GM12878 (cell line): ENCODE results near the gene ZNF212. TPM values are rescaled to one million over a fixed set of nuclear protein-coding genes. Genes with fewer than 3 reads are reported as not detected.

Experiments used
- CBX5 ChIP-seq: sonication (generic); IDR thresholded peaks from 2 replicates; pipeline ENCODE4 v1.6.1; 2016; ENCODE audit warnings: low read depth, moderate library complexity, mild to moderate bottlenecking, inconsistent platforms
- CHD2 ChIP-seq: IDR thresholded peaks from 2 replicates; pipeline ENCODE4 v1.6.1; 2011; ENCODE audit warnings: low read depth, low read length, improper control_type of control experiment, borderline replicate concordance
- CREB1 ChIP-seq: IDR thresholded peaks from 2 replicates; pipeline ENCODE4 v1.6.1; 2012; ENCODE audit warnings: low read depth, mild to moderate bottlenecking, inconsistent platforms
- FOXM1 ChIP-seq: IDR thresholded peaks from 2 replicates; pipeline ENCODE4 v1.6.1; 2012; ENCODE audit warnings: low read depth, mild to moderate bottlenecking, inconsistent platforms, low read length, moderate library complexity
- IKZF2 ChIP-seq, 2 experiments: fragments of 450-650 bp; IDR thresholded peaks; 2 replicates each; pipeline ENCODE4 v1.6.1; 2017; ENCODE audit warnings: mild to moderate bottlenecking in 2 of 2, moderate library complexity in 2 of 2
- KAT2A ChIP-seq: conservative IDR thresholded peaks from 2 replicates; pipeline ENCODE4 v1.6.1; 2011; ENCODE audit warnings: low read depth, low read length; ENCODE audit not compliant: control insufficient read depth
- KLF5 ChIP-seq: fragments of 450-650 bp; IDR thresholded peaks from 2 replicates; pipeline ENCODE4 v1.6.1; 2014; ENCODE audit warnings: mild to moderate bottlenecking; ENCODE audit not compliant: partially characterized antibody
- NFXL1 ChIP-seq: fragments of 450-650 bp; IDR thresholded peaks from 2 replicates; pipeline ENCODE4 v1.6.1; 2017; ENCODE audit warnings: antibody characterized with exemption, mild to moderate bottlenecking, borderline replicate concordance
- PAX5 ChIP-seq: IDR thresholded peaks from 2 replicates; pipeline ENCODE4 v1.6.1; 2011; ENCODE audit warnings: low read depth, low read length, borderline replicate concordance
- PAX8 ChIP-seq: fragments of 450-650 bp; IDR thresholded peaks from 2 replicates; pipeline ENCODE4 v1.6.1; 2017; ENCODE audit warnings: mild to moderate bottlenecking, moderate library complexity
- SIX5 ChIP-seq: IDR thresholded peaks from 2 replicates; pipeline ENCODE4 v1.6.1; 2011; ENCODE audit warnings: mild to moderate bottlenecking, low read depth, low read length, moderate library complexity; ENCODE audit not compliant: severe bottlenecking
- YBX1 ChIP-seq: fragments of 450-650 bp; IDR thresholded peaks from 2 replicates; pipeline ENCODE4 v1.6.1; 2016; ENCODE audit warnings: antibody characterized with exemption
- ZSCAN29 ChIP-seq: fragments of 450-650 bp; IDR thresholded peaks from 2 replicates; pipeline ENCODE4 v1.6.1; 2017; ENCODE audit warnings: mild to moderate bottlenecking, moderate library complexity
- polyA plus RNA-seq, 11 experiments: library from polyadenylated mRNA; depleted of rRNA in 4 of 11; unstranded in 6 of 11; stranded (reverse) in 5 of 11; fragments of >200 nt; fragmentation: Nextera tagmentation in 4 of 11; fragmentation: Illumina TruSeq in 1 of 11; extraction: Ambion mirVana in 4 of 11; extraction: Trizol in 1 of 11; gene quantifications; 1 replicate in 1 of 11; 2 replicates in 10 of 11; pipeline versions ENCODE4 v1.2.1 to v1.2.3, GENCODE V29; 2011 to 2016; ENCODE audit warnings: inconsistent platforms in 2 of 11, missing spikeins in 2 of 11, low read depth in 1 of 11
- total RNA-seq, 4 experiments: library from RNA; depleted of rRNA in 3 of 4; stranded (reverse); fragments of >200 nt in 3 of 4; fragmentation: Illumina TruSeq in 1 of 4; extraction: Trizol in 1 of 4; gene quantifications; 2 replicates each; pipeline versions ENCODE4 v1.2.1 to v1.2.3, GENCODE V29; 2013 to 2021
- TF ChIP-seq, protein P1 (sequence below): IDR thresholded peaks from 2 replicates; pipeline ENCODE4 v1.6.1; 2012; ENCODE audit warnings: mild to moderate bottlenecking, low read depth, low read length
- TF ChIP-seq, protein P2 (sequence below): fragments of 450-650 bp; formaldehyde crosslinking; IDR thresholded peaks from 2 replicates; pipeline ENCODE4 v1.5.0; 2022; ENCODE audit warnings: mild to moderate bottlenecking, missing genetic modification characterization
- TF ChIP-seq, protein P3 (sequence below): fragments of 450-650 bp; IDR thresholded peaks from 2 replicates; pipeline ENCODE4 v1.6.1; 2014; ENCODE audit warnings: mild to moderate bottlenecking
- TF ChIP-seq, protein P4 (sequence below): fragments of 450-650 bp; formaldehyde crosslinking; IDR thresholded peaks from 2 replicates; pipeline ENCODE4 v1.4.0; 2020; ENCODE audit warnings: mild to moderate bottlenecking, moderate library complexity

ZNF212 gene
- total and polyA plus RNA-seq, 10 of the 15 experiments (the other 5 are each of a cell fraction or from before 2014, with no cell fraction given), result 1.2 to 11.6 (median 5.4) TPM

DNA sequence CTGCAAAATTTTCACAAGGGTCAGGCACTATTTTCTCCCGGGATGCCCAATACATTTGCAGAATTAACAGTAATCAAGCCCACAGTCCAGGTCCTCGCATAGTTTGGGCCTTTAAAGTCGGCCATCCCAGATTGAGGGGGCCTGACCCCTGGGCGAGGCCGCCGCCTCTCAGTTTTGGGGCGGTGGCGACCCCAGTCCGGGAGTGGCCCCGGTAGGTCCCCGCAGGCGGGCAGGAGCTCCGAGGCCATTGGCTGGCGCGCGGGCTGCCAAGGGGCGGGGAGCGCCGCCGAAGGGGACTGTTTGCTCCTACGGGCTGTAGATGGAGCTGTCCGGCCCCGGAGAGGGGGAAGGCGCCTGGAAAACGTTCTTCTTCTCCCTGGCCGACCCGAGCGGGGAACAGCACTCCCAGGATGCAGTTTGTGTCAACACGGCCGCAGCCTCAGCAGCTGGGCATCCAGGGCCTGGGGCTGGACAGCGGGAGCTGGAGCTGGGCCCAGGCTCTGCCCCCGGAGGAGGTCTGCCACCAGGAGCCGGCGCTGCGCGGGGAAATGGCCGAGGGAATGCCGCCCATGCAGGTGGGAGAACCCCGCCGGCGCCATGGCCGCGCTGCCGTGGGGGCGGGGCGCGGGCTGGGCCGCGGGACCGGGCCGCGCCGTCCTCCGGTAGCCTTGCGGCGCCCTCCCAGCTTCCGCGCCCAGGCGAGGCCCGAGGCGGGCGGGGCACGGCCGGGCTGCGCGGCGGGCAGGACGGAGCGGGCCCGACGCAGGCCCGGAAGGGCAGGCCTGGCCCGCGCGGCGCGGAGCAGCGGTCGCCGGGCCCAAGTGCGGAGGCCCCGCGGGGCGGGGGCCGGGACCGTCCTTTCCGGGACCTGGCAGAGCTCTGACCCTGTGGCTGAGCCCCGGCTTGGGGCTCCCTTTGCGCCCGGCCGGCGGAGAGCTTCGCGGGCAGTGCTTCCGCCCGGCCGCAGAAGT, 44.0 kb upstream of the ZNF212 start, which contains the start of gene ZNF282 (continued):
- TF ChIP-seq, protein P1, sequence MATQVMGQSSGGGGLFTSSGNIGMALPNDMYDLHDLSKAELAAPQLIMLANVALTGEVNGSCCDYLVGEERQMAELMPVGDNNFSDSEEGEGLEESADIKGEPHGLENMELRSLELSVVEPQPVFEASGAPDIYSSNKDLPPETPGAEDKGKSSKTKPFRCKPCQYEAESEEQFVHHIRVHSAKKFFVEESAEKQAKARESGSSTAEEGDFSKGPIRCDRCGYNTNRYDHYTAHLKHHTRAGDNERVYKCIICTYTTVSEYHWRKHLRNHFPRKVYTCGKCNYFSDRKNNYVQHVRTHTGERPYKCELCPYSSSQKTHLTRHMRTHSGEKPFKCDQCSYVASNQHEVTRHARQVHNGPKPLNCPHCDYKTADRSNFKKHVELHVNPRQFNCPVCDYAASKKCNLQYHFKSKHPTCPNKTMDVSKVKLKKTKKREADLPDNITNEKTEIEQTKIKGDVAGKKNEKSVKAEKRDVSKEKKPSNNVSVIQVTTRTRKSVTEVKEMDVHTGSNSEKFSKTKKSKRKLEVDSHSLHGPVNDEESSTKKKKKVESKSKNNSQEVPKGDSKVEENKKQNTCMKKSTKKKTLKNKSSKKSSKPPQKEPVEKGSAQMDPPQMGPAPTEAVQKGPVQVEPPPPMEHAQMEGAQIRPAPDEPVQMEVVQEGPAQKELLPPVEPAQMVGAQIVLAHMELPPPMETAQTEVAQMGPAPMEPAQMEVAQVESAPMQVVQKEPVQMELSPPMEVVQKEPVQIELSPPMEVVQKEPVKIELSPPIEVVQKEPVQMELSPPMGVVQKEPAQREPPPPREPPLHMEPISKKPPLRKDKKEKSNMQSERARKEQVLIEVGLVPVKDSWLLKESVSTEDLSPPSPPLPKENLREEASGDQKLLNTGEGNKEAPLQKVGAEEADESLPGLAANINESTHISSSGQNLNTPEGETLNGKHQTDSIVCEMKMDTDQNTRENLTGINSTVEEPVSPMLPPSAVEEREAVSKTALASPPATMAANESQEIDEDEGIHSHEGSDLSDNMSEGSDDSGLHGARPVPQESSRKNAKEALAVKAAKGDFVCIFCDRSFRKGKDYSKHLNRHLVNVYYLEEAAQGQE, result no peak
- TF ChIP-seq PAX5 (no peak), KLF5 (no peak), CREB1 (0 out of 2 replicates have a peak, but pooled peaks have one; percentile 14), FOXM1 (no peak), CHD2 (peak; percentile 54; the same call in 1 of the 2 replicates), ZSCAN29 (peak; percentile 71; the same call in 1 of the 2 replicates), NFXL1 (no peak), SIX5 (no peak), YBX1 (no peak), PAX8 (no peak), CBX5 (no peak), KAT2A (no peak), IKZF2 (IDR thresholded peaks at IDR 0.05) (peak; percentile 96 to 97)
- TF ChIP-seq, protein P2, sequence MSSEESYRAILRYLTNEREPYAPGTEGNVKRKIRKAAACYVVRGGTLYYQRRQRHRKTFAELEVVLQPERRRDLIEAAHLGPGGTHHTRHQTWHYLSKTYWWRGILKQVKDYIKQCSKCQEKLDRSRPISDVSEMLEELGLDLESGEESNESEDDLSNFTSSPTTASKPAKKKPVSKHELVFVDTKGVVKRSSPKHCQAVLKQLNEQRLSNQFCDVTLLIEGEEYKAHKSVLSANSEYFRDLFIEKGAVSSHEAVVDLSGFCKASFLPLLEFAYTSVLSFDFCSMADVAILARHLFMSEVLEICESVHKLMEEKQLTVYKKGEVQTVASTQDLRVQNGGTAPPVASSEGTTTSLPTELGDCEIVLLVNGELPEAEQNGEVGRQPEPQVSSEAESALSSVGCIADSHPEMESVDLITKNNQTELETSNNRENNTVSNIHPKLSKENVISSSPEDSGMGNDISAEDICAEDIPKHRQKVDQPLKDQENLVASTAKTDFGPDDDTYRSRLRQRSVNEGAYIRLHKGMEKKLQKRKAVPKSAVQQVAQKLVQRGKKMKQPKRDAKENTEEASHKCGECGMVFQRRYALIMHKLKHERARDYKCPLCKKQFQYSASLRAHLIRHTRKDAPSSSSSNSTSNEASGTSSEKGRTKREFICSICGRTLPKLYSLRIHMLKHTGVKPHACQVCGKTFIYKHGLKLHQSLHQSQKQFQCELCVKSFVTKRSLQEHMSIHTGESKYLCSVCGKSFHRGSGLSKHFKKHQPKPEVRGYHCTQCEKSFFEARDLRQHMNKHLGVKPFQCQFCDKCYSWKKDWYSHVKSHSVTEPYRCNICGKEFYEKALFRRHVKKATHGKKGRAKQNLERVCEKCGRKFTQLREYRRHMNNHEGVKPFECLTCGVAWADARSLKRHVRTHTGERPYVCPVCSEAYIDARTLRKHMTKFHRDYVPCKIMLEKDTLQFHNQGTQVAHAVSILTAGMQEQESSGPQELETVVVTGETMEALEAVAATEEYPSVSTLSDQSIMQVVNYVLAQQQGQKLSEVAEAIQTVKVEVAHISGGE (CRISPR knock-in tag), result no peak
- TF ChIP-seq, protein P3, sequence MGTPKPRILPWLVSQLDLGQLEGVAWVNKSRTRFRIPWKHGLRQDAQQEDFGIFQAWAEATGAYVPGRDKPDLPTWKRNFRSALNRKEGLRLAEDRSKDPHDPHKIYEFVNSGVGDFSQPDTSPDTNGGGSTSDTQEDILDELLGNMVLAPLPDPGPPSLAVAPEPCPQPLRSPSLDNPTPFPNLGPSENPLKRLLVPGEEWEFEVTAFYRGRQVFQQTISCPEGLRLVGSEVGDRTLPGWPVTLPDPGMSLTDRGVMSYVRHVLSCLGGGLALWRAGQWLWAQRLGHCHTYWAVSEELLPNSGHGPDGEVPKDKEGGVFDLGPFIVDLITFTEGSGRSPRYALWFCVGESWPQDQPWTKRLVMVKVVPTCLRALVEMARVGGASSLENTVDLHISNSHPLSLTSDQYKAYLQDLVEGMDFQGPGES, result no peak
- TF ChIP-seq, protein P4, sequence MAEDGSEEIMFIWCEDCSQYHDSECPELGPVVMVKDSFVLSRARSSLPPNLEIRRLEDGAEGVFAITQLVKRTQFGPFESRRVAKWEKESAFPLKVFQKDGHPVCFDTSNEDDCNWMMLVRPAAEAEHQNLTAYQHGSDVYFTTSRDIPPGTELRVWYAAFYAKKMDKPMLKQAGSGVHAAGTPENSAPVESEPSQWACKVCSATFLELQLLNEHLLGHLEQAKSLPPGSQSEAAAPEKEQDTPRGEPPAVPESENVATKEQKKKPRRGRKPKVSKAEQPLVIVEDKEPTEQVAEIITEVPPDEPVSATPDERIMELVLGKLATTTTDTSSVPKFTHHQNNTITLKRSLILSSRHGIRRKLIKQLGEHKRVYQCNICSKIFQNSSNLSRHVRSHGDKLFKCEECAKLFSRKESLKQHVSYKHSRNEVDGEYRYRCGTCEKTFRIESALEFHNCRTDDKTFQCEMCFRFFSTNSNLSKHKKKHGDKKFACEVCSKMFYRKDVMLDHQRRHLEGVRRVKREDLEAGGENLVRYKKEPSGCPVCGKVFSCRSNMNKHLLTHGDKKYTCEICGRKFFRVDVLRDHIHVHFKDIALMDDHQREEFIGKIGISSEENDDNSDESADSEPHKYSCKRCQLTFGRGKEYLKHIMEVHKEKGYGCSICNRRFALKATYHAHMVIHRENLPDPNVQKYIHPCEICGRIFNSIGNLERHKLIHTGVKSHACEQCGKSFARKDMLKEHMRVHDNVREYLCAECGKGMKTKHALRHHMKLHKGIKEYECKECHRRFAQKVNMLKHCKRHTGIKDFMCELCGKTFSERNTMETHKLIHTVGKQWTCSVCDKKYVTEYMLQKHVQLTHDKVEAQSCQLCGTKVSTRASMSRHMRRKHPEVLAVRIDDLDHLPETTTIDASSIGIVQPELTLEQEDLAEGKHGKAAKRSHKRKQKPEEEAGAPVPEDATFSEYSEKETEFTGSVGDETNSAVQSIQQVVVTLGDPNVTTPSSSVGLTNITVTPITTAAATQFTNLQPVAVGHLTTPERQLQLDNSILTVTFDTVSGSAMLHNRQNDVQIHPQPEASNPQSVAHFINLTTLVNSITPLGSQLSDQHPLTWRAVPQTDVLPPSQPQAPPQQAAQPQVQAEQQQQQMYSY, result no peak
